Breast epithelium (tissue), 4 donors: Measurements from ENCODE around the gene STAT1. TPM values are rescaled to one million over a fixed set of nuclear protein-coding genes. Genes with fewer than 3 reads are reported as not detected.

ENCODE experiments used
- DNase-seq, 2 donors: peaks; one replicate each; pipeline ENCODE4 v3.0.0-alpha.2; 2019; ENCODE audit warnings: low spot score in 2 of 2
- H3K27ac ChIP-seq, 2 donors: fragments of 200-600 bp; sonication (generic) in 1 of 2; one replicate each; pipeline ENCODE4 v1.5.1; 2016 to 2019; ENCODE audit warnings: mild to moderate bottlenecking in 1 of 2
- H3K27me3 ChIP-seq, 2 donors: fragments of 200-600 bp; sonication (generic) in 1 of 2; one replicate each; pipeline versions ENCODE4 v1.5.1 to v1.6.0; 2017 to 2019; ENCODE audit warnings: control low read depth in 1 of 2, mild to moderate bottlenecking in 1 of 2
- H3K36me3 ChIP-seq: fragments of 200-600 bp; one replicate; pipeline ENCODE4 v1.5.1; 2019
- H3K4me1 ChIP-seq, 2 donors: fragments of 200-600 bp; sonication (generic); one replicate each; pipeline ENCODE4 v1.5.1; 2016 to 2019; ENCODE audit warnings: control low read depth in 1 of 2
- H3K4me3 ChIP-seq, 3 donors: fragments of 200-600 bp; sonication (generic); 1 replicate in 2 of 3; 2 replicates in 1 of 3; pipeline ENCODE4 v1.5.1; 2016 to 2019; ENCODE audit warnings: mild to moderate bottlenecking in 3 of 3, moderate library complexity in 2 of 3
- H3K9me3 ChIP-seq, 2 donors: fragments of 200-600 bp; sonication (generic) in 1 of 2; one replicate each; pipeline ENCODE4 v1.5.1; 2016 to 2019; ENCODE audit warnings: control low read depth in 1 of 2
- CTCF ChIP-seq, 3 donors: fragments of 450-650 bp; IDR thresholded peaks; one replicate each; pipeline ENCODE4 v1.5.1; 2016 to 2017; ENCODE audit warnings: antibody characterized with exemption in 3 of 3, mild to moderate bottlenecking in 3 of 3, moderate library complexity in 3 of 3
- POLR2A ChIP-seq: fragments of 450-650 bp; IDR thresholded peaks from one replicate; pipeline ENCODE4 v1.6.1; 2016; ENCODE audit warnings: antibody characterized with exemption, mild to moderate bottlenecking, moderate library complexity
- POLR2AphosphoS5 ChIP-seq, 3 donors: sonication (generic); formaldehyde crosslinking; IDR thresholded peaks; one replicate each; pipeline ENCODE4 v1.6.1; 2017; ENCODE audit warnings: antibody characterized with exemption in 3 of 3
- intact Hi-C: fragments of 100-400 bp; cut with DNase I; formaldehyde crosslinking; loops from one replicate; pipeline ENCODE4 v1.15.1; 2023; ENCODE audit warnings: low total_unique reads
- total RNA-seq, 3 donors: library from RNA; depleted of rRNA; stranded (reverse); fragments of >200 nt; gene quantifications; one replicate each; pipeline ENCODE4 v1.1.0, GENCODE V29; 2016

Gene STAT1
- total RNA-seq, 3 donors from 2014 or later = 44.2 to 79.6 (median 59.4) TPM

DNA sequence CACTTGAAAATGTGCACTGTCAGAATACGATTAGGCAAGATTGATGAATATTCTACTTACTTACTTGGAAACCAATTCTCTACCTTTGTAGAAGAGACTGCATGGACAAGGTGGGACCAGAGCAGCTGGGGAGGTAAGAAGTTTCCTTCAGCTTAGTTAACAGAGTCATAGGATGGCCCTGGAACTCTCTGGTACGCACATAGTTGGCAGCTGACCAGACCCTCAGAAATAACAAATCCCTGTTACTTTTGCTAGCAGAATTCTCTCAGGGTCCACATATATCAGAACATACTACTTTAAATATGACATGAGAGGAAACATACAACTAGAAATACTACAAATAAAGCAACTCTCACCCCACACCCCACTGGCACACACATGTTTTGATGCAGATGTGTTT, 24.8 kb upstream of the STAT1 start:
- intact Hi-C loops = no loop called here
- DNase-seq = no peak
- TF ChIP-seq POLR2A (no peak), CTCF (IDR thresholded peaks at IDR 0.05) (no peak), POLR2AphosphoS5 (IDR thresholded peaks at IDR 0.05) (no peak)
- H3K27me3 ChIP-seq = no peaks in the 10 kb centered on the region
- H3K4me3 ChIP-seq = no peak overlapping the region
- H3K36me3 ChIP-seq = no peaks in the 10 kb centered on the region
- H3K27ac ChIP-seq = peak overlapping the region in 1 of 2 donors; percentile 78
- no peaks in the 10 kb centered on the region for H3K4me1 ChIP-seq
- H3K9me3 ChIP-seq = no peaks in the 10 kb centered on the region

GRCh38 chr2:191038241-191038725, 24.3 kb upstream of the STAT1 start:
- peak overlapping the region in 1 of 2 donors; percentile 78 for H3K27ac ChIP-seq
- H3K9me3 ChIP-seq = no peaks in the 10 kb centered on the region
- TF ChIP-seq POLR2AphosphoS5 (IDR thresholded peaks at IDR 0.05) = no peak
- TF ChIP-seq CTCF (IDR thresholded peaks at IDR 0.05) = no peak
- TF ChIP-seq POLR2A = no peak
- intact Hi-C loops = no loop called here
- no peaks in the 10 kb centered on the region for H3K4me1 ChIP-seq
- no peaks in the 10 kb centered on the region for H3K36me3 ChIP-seq
- no peak for DNase-seq
- H3K4me3 ChIP-seq = no peak overlapping the region
- no peaks in the 10 kb centered on the region for H3K27me3 ChIP-seq

DNA sequence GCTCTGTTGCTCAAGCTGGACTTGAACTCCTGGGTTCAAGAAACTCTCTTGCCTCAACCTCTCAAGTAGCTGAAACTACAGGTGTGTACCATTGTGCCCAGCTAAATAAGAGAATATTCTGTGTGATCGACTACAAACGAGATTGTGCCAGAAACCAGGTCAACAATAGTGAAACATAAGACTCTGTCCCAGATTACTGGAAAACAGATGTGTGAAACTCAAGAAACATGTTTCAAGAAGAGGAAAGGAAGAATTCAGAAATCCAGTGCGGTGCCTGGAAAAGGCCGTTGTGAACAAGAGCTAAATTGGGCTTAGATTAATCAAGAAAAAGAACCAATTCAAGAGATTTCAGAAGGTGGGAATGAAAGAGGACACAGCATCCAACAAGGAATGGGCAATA, 23.4 kb upstream of the STAT1 start:
- Histone ChIP-seq H3K4me3 (no peak overlapping the region), H3K9me3 (no peaks in the 10 kb centered on the region), H3K27me3 (no peaks in the 10 kb centered on the region), H3K36me3 (no peaks in the 10 kb centered on the region), H3K27ac (peak overlapping the region in 1 of 2 donors; percentile 78), H3K4me1 (no peaks in the 10 kb centered on the region)
- intact Hi-C loops = no loop called here
- TF ChIP-seq POLR2A = no peak
- TF ChIP-seq CTCF (IDR thresholded peaks at IDR 0.05) = no peak
- no peak for TF ChIP-seq POLR2AphosphoS5 (IDR thresholded peaks at IDR 0.05)
- DNase-seq = no peak

DNA sequence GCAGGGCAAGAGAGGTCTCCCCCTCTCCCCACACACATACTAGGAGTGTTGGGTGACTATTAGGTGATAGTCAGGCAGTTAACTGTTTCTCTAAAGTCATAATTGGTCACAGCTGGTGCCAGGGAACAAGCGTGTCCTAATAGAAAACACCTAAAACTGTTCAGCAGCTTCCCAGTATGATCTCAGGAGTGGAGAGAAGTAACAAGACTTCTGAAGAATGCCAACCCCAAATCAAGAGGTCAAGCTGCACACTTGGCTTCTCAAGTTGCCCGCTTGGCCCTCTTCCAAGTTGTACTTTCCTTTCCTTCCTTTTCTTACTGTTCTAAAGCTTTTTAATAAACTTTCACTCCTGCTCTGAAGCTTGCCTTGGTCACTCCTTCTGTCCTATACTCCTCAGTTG, 22.4 kb upstream of the STAT1 start:
- TF ChIP-seq POLR2AphosphoS5 (IDR thresholded peaks at IDR 0.05) = no peak
- TF ChIP-seq CTCF (IDR thresholded peaks at IDR 0.05) = no peak
- TF ChIP-seq POLR2A = no peak
- Histone ChIP-seq H3K36me3 (no peaks in the 10 kb centered on the region), H3K4me1 (no peaks in the 10 kb centered on the region), H3K27ac (no peak overlapping the region), H3K27me3 (no peaks in the 10 kb centered on the region), H3K9me3 (no peaks in the 10 kb centered on the region), H3K4me3 (no peak overlapping the region)
- no peak for DNase-seq
- intact Hi-C loops = no loop called here

DNA sequence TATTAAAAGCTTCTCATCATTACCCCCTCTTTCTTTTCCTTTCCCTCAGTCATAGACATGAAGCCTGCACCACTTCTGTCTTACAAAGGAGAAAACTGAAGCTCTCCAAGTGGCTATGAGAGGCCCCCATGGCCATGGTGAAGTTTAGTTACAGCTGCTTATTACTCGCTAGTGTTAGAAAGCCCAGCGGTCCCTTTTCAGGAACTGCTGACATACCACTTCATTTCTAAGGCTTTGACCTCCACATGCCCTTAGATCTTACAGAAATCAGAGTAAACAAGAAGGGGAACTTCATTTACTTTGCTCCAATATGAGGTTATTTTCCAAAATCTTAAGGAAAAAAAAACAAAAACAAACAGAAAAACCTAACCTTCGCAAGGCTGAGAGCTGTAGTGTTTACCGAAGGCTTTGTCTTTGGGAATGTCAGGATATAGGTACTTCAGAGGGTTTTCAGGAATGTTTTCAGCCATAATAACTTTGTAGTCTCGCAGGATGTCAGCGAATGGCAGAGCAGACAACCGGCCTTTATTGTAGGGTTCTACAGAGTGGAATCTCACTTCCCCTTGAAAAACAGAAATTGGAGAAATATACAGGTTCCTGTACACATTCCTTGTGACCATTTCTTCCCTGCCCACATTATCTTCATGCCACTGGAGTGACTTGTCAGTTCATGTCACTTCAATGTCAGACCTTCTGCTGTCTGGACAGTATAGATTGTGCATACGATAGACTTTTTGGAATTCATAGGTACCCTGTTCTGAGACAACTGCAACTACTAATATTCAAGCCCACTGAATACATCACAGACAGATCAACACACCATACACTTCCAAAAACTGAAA, 18.8 kb upstream of the STAT1 start:
- no peaks in the 10 kb centered on the region for H3K9me3 ChIP-seq
- no peak overlapping the region for H3K4me3 ChIP-seq
- no peak for DNase-seq
- intact Hi-C loops = no loop called here
- no peaks in the 10 kb centered on the region for H3K4me1 ChIP-seq
- no peak overlapping the region for H3K27ac ChIP-seq
- H3K27me3 ChIP-seq = no peaks in the 10 kb centered on the region
- H3K36me3 ChIP-seq = no peaks in the 10 kb centered on the region
- TF ChIP-seq CTCF (IDR thresholded peaks at IDR 0.05) (no peak), POLR2A (no peak), POLR2AphosphoS5 (IDR thresholded peaks at IDR 0.05) (no peak)
